ENCODE data around the gene PDZD8.

Gene PDZD8

GRCh38 chr10:117351558-117351957 lies 23.7 kb downstream of the PDZD8 start:
- Histone ChIP-seq H3K27me3 (ENCODE audit: insufficient read depth, low read length) (no peaks in the 10 kb centered on the region), H3K79me2 (ENCODE audit: insufficient read depth, low read length) (0 out of 2 replicates have a peak, but pooled peaks cover 10% of the 10 kb centered on the region)

GRCh38 chr10:117350909-117351308 lies 24.3 kb downstream of the PDZD8 start:
- Histone ChIP-seq H3K9me2 (ENCODE audit: low read depth, low read length) (no peaks in the 10 kb centered on the region), H2AFZ (ENCODE audit: low read length) (no peak overlapping the region), H3K27ac (ENCODE audit: low read depth, low read length, poor library complexity, severe bottlenecking) (no peak overlapping the region), H4K20me1 (ENCODE audit: insufficient read depth, low read length) (no peaks in the 10 kb centered on the region), H3K4me2 (ENCODE audit: low read length) (no peak overlapping the region), H3K27me3 (ENCODE audit: insufficient read depth, low read length) (no peaks in the 10 kb centered on the region), H3K36me3 (ENCODE audit: insufficient read depth, low read length) (no peaks in the 10 kb centered on the region), H3K4me1 (ENCODE audit: insufficient read depth, low read length, severe bottlenecking) (peaks cover 19% of the 10 kb centered on the region), H3K9me3 (ENCODE audit: low read length) (no peaks in the 10 kb centered on the region), H3K79me2 (ENCODE audit: insufficient read depth, low read length) (0 out of 2 replicates have a peak, but pooled peaks cover 10% of the 10 kb centered on the region), H3K9ac (ENCODE audit: low read length) (no peak overlapping the region), H3K4me3 (ENCODE audit: low read depth, low read length, poor library complexity, severe bottlenecking) (no peak overlapping the region), H3F3A (ENCODE audit: insufficient read depth, low read length) (no peaks in the 10 kb centered on the region)
- no peak for TF ChIP-seq CTCF (IDR thresholded peaks at IDR 0.05; ENCODE audit: low read length)
- TF ChIP-seq EZH2 (IDR thresholded peaks at IDR 0.05; ENCODE audit: borderline replicate concordance, low read length): no peak

More at GRCh38 chr10:117351558-117351957, 23.7 kb downstream of the PDZD8 start:
- Histone ChIP-seq H4K20me1 (ENCODE audit: insufficient read depth, low read length) (no peaks in the 10 kb centered on the region), H2AFZ (ENCODE audit: low read length) (no peak overlapping the region), H3F3A (ENCODE audit: insufficient read depth, low read length) (no peaks in the 10 kb centered on the region), H3K9me2 (ENCODE audit: low read depth, low read length) (no peaks in the 10 kb centered on the region), H3K4me1 (ENCODE audit: insufficient read depth, low read length, severe bottlenecking) (peaks cover 19% of the 10 kb centered on the region), H3K9ac (ENCODE audit: low read length) (no peak overlapping the region), H3K4me2 (ENCODE audit: low read length) (no peak overlapping the region), H3K9me3 (ENCODE audit: low read length) (no peaks in the 10 kb centered on the region), H3K4me3 (ENCODE audit: low read depth, low read length, poor library complexity, severe bottlenecking) (no peak overlapping the region), H3K36me3 (ENCODE audit: insufficient read depth, low read length) (no peaks in the 10 kb centered on the region), H3K27ac (ENCODE audit: low read depth, low read length, poor library complexity, severe bottlenecking) (no peak overlapping the region)
- TF ChIP-seq EZH2 (IDR thresholded peaks at IDR 0.05; ENCODE audit: borderline replicate concordance, low read length) (no peak), CTCF (IDR thresholded peaks at IDR 0.05; ENCODE audit: low read length) (no peak)

GRCh38 chr10:117348236-117348635 lies 27.0 kb downstream of the PDZD8 start:
- TF ChIP-seq EZH2 (IDR thresholded peaks at IDR 0.05; ENCODE audit: borderline replicate concordance, low read length) (no peak), CTCF (IDR thresholded peaks at IDR 0.05; ENCODE audit: low read length) (no peak)
- no peak overlapping the region for H3K27ac ChIP-seq (ENCODE audit: low read depth, low read length, poor library complexity, severe bottlenecking)

More at GRCh38 chr10:117348236-117348635, 27.0 kb downstream of the PDZD8 start:
- H3K4me1 ChIP-seq (ENCODE audit: insufficient read depth, low read length, severe bottlenecking): peaks cover 3% of the 10 kb centered on the region
- H2AFZ ChIP-seq (ENCODE audit: low read length): no peak overlapping the region
- H3K9ac ChIP-seq (ENCODE audit: low read length): no peak overlapping the region
- H3K9me2 ChIP-seq (ENCODE audit: low read depth, low read length): no peaks in the 10 kb centered on the region
- H3F3A ChIP-seq (ENCODE audit: insufficient read depth, low read length): no peaks in the 10 kb centered on the region
- no peaks in the 10 kb centered on the region for H3K27me3 ChIP-seq (ENCODE audit: insufficient read depth, low read length)
- no peaks in the 10 kb centered on the region for H4K20me1 ChIP-seq (ENCODE audit: insufficient read depth, low read length)
- H3K4me3 ChIP-seq (ENCODE audit: low read depth, low read length, poor library complexity, severe bottlenecking): no peak overlapping the region
- no peaks in the 10 kb centered on the region for H3K36me3 ChIP-seq (ENCODE audit: insufficient read depth, low read length)
- H3K79me2 ChIP-seq (ENCODE audit: insufficient read depth, low read length): 0 out of 2 replicates have a peak, but pooled peaks cover 9% of the 10 kb centered on the region
- H3K4me2 ChIP-seq (ENCODE audit: low read length): no peak overlapping the region
- H3K9me3 ChIP-seq (ENCODE audit: low read length): no peaks in the 10 kb centered on the region

All from OCI-LY1 (cell line).